Stimulated activated CD8-positive, alpha-beta memory T cell treated with anti-CD3 and anti-CD28 coated beads, Interleukin-7, amount 100 ng/mL, for 48 hours (primary cell): ENCODE data around the gene TIFAB.
"Not testable (repeated sequence)": the region's sequence is repeated elsewhere in the genome, so short reads cannot be mapped to it uniquely, and the experiment has no call there.

ENCODE experiments used
- DNase-seq, 2 donors: peaks; one replicate each; pipeline ENCODE4 v3.0.0-alpha.2; 2020; ENCODE audit warnings: low read depth in 1 of 2; ENCODE audit errors: extremely low read depth in 1 of 2

TIFAB gene

GRCh38 chr5:135452321-135453030 is at the start of gene TIFAB:
TIFAB (minus strand) TSS chr5:135452351; CDS start chr5:135449939, 2,412 bp downstream.
- DNase-seq: no peak

GRCh38 chr5:135498637-135498995 is 46.5 kb upstream of the TIFAB start:
- no peak for DNase-seq

GRCh38 chr5:135497971-135498636 is 46.0 kb upstream of the TIFAB start:
- no peak for DNase-seq

- not testable (repeated sequence) for DNase-seq
These were observed 43.4 kb upstream of the TIFAB start for GRCh38 chr5:135495531-135495930.

DNA sequence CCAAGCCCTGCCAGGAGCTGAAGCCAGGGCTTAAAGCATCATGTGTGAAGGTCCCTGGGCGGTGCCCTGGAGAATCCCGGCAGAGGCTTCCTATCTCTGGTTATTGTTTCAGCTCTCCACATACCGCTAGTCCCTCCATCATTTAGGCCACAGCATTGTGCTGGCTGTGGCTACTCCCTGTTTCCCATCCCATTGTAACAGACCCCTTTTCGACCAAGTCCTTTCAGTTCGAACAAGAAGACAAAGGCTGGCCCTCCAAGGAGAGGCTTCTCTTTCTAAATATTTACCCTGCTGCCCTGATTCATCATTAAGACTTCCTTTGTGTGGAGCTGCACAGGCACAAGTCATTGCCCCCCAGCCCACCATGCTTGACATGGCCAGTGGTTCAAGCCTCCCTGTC is 42.0 kb upstream of the TIFAB start:
- DNase-seq: no peak

GRCh38 chr5:135493406-135494180 is 41.4 kb upstream of the TIFAB start:
- DNase-seq: no peak

DNA sequence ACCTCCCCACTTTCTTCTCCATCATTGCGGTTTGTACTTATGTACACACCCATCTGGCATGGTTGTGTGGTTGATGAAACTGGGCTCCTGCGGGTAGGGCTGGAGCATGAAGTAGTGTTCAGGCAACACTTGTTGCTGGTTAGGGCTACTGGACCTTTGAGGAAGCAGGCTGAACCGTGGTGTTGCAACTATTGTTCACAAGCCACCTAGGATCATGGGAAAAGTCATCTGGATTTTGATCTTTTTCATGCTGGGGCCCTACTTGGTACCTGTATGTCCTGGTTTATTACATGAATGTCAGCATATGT is 40.1 kb upstream of the TIFAB start:
- DNase-seq: no peak

DNA sequence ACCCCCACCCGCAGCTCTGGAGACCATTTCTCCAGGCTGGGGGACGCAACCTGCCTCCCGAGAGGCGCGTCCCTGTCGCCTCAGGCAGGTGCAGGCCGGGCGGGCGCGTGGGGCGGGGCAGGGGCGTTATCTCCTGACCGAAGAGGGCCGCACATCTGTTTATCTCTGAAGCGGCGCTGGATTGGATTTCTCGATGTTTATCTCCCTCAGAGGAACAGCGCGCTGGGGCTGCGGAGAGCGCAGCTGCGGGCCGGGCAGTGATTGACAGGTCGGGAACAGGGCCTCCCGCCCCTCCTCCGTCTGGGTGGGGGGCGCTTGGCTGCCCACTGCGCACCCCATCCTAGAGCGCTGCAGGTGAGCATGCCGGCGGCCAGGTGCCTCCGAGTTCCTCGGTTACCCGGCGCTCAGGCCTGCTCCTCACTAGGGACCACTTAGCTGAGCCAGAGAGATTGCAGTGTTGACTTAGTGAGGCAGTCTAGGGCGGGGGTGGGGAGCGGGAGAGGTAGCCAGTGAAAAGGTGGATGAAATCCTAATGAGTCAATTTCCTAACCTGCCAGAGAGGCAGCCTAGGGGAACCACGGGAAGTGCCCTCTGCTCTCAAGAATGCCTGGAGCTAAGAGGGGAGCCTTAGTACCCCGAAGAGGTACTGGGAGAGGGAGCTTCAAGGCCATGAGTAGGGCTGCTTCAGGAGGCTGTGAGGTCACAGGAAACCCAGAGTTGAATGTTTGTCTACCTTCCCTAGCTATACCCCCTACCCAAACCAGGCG is 39.6 kb upstream of the TIFAB start:
- DNase-seq: no peak

DNA sequence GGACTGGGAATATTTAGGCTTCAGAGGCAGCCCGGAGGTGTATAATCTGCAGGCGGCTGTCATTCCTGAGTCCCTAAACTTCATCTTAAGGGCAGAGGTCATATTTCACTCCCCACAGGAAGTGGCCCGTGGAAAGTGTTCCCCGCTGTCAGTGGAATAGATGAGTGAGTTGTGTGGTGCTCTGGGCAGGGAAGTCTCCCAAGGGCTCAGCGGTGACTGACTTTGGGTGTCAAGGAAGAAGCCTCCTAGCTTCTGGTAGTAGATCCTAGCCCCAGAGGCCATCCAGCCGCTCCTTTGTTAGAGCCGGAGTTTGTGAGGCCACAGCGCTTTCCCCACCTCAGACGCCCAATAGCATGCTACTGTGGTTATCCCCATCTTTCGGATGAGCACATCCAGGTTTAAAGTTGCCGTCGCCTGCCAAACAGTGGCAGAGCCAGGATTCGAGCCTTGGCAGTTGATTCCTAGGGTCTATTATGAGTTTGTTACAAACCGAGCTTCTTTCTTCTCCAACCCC is 38.9 kb upstream of the TIFAB start:
- no peak for DNase-seq

GRCh38 chr5:135490245-135491037 is 38.3 kb upstream of the TIFAB start:
- no peak for DNase-seq

- DNase-seq: no peak
These were observed 37.5 kb upstream of the TIFAB start for GRCh38 chr5:135489466-135490244.

GRCh38 chr5:135488727-135489465 is 36.7 kb upstream of the TIFAB start:
- no peak for DNase-seq

GRCh38 chr5:135487839-135488514 is 35.8 kb upstream of the TIFAB start:
- DNase-seq: no peak

GRCh38 chr5:135487037-135487395 is 34.9 kb upstream of the TIFAB start:
- DNase-seq: no peak

DNA sequence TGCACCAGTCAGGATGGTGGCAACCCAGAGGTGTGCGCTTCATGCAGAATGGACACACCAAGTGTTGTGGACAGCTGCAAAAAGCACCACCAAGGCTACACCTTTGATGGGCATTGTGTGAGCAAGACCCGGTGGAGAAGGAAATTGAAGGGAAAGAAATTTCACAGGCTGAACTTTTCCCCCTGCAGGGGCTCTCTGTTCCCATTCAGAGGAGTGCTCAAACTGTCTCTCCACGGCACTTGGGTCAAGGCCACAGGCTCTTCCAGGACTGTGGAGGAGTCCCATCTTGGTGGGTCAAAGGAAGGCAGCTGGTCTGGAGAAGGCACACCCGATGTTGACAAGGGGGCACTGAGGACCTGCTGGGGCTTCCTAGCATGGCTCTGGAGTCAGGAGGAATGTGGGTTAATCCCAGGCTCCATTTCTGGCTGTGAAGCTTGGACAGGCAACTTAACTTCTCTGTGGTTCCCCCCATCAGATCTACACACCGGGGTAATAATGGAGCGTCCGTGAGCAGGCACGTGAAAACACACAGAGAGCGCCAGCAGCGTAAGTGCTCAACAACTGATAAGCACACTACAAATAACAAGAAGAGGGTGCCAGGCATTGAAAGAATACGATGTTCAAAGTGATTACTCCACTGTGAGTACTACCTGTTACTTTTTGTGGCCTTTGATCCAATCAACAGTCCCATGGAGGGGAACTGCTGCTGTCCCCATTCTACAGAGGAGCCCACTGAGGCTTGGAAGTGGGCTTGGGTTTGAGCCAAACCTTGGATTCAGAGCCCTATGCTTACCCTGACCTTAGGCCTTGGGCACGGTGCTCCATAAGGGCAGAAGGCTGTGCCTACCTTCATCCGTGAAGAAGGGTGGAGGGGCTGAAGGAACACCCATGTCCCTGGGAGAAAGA is 34.2 kb upstream of the TIFAB start:
- no peak for DNase-seq

GRCh38 chr5:135484674-135485086 is 32.5 kb upstream of the TIFAB start:
- no peak for DNase-seq

DNA sequence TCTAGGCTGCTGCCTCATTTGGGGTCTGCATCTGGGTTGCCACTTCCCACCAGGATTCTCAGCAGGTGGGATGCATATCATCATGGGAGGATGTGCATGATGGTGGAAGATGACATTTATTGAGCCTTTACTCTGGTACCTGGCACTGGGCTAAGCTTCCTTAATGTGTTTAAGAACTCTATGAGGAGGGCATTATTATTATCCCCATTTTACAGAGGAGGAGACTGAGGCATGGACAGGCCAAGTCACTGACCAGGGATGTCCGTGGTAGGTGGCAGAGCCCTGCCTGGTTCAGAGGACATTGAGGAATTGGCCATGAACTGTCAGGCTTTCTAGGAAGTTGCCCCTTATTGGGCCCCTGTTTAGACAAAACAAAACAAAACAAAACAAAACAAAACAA is 31.1 kb upstream of the TIFAB start:
- DNase-seq: no peak
